Activated CD4-positive, alpha-beta memory T cell treated with anti-CD3 and anti-CD28 coated beads, Interleukin-2, amount 10 ng/mL, durations not matched to agents 7 days and 5 days (primary cell): Measurements from ENCODE around the gene FAM193A. TPM values are rescaled to one million over a fixed set of nuclear protein-coding genes. Genes with fewer than 3 reads are reported as not detected.

ENCODE experiments used
- CTCF ChIA-PET: fragments of 350-600 bp; sonication (Branson Sonifier 250); formaldehyde crosslinking; loops from one replicate; lab custom pipeline; 2021; ENCODE audit warnings: antibody characterized with exemption, inconsistent platforms; lab: Charles Lee
- POLR2A ChIA-PET: fragments of 350-600 bp; sonication (Branson Sonifier 250); formaldehyde crosslinking; loops from one replicate; lab custom pipeline; 2021; ENCODE audit warnings: antibody characterized with exemption; lab: Charles Lee
- DNase-seq: peaks from one replicate; pipeline ENCODE4 v3.0.0-alpha.2; 2020
- H3K27ac Mint-ChIP-seq: one replicate; pipeline ENCODE4 v1.8.0; 2021; ENCODE audit warnings: mild to moderate bottlenecking, mixed read lengths
- H3K27me3 Mint-ChIP-seq: one replicate; pipeline ENCODE4 v1.8.0; 2021; ENCODE audit warnings: mixed read lengths
- H3K36me3 Mint-ChIP-seq: one replicate; pipeline ENCODE4 v1.8.0; 2021; ENCODE audit warnings: low read depth, mixed read lengths
- H3K4me1 Mint-ChIP-seq: one replicate; pipeline ENCODE4 v1.8.0; 2021; ENCODE audit warnings: mixed read lengths
- H3K4me3 Mint-ChIP-seq: one replicate; pipeline ENCODE4 v1.8.0; 2021; ENCODE audit warnings: mild to moderate bottlenecking, mixed read lengths
- H3K9me3 Mint-ChIP-seq: one replicate; pipeline ENCODE4 v1.8.0; 2021; ENCODE audit warnings: mixed read lengths
- total RNA-seq, 2 experiments: library from RNA; stranded (reverse); gene quantifications; one replicate each; pipeline ENCODE4 v1.2.3, GENCODE V29; 2021

Gene FAM193A
- total RNA-seq, 2 experiments from 2014 or later, result 27.4 to 27.9 TPM

DNA sequence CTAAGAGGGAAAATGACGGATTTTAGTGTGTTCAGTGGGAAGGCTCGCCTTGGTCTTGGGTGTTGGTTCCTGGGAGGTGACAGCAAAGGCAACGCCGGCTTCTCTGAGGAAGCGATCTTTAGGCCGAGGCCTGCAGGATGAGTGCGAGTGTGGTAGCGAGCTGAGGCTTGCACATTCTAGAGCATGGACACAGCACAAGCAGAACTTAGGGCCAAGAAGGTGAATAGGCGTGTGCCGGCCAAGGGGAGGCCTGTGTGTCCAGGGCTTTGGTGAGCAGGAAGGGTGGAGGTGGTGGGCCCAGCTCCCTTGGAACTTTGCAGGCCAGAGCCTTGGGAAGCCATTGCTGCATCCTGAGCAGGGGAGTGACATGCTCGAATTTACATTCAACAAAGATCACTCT, 151.8 kb downstream of the FAM193A start:
- no peak overlapping the region for H3K4me3 Mint-ChIP-seq
- peaks cover 11% of the 10 kb centered on the region for H3K4me1 Mint-ChIP-seq
- H3K36me3 Mint-ChIP-seq, result peaks cover 64% of the 10 kb centered on the region
- POLR2A ChIA-PET, result no interaction called here
- no peaks in the 10 kb centered on the region for H3K27me3 Mint-ChIP-seq
- no peak overlapping the region for H3K27ac Mint-ChIP-seq
- no peaks in the 10 kb centered on the region for H3K9me3 Mint-ChIP-seq
- CTCF ChIA-PET, result no interaction called here
- no peak for DNase-seq

DNA sequence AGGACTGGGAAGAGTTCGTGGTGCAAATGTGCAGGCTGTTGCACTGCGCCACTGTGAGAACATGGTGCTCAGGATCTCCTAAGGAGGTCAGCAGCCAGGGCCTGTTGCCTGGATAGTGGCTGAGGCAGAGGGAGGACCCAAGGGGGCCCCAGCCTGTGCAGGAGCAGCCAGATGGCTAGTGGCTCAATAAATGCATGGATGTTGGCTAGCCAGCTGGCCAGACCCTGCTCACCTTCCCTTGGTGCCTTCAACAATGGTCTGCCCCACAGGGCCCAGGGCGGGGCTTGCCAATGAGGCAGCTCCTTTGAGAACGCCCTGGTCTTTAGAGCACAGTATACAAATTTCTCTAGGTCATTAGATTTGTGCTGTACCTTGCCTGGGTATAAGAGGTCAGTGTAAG, 152.2 kb downstream of the FAM193A start:
- ChIA-PET CTCF (no interaction called here), POLR2A (no interaction called here)
- Mint-ChIP-seq H3K9me3 (no peaks in the 10 kb centered on the region), H3K4me3 (no peak overlapping the region), H3K36me3 (peaks cover 64% of the 10 kb centered on the region), H3K27ac (no peak overlapping the region), H3K4me1 (peaks cover 11% of the 10 kb centered on the region), H3K27me3 (no peaks in the 10 kb centered on the region)
- no peak for DNase-seq

DNA sequence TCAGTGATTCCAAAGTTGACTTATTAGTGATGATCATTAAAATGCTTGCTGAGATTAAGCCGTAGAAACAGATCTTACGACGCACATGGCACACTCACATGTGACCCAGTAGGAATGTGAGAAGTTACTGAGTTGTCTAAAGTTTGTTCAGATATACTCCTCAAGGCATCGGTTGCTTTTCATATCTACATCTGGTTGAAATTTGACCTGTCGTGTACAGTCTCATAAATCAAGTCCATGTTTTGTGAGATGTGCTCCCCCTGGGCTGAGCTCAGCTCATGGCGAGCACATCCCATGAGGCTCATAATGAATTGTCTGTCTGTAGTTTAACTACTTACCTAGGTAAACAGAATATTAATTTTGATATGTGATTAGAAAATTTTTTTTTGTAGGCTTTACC, 152.7 kb downstream of the FAM193A start:
- H3K36me3 Mint-ChIP-seq, result peaks cover 64% of the 10 kb centered on the region
- DNase-seq, result no peak
- POLR2A ChIA-PET, result no interaction called here

DNA sequence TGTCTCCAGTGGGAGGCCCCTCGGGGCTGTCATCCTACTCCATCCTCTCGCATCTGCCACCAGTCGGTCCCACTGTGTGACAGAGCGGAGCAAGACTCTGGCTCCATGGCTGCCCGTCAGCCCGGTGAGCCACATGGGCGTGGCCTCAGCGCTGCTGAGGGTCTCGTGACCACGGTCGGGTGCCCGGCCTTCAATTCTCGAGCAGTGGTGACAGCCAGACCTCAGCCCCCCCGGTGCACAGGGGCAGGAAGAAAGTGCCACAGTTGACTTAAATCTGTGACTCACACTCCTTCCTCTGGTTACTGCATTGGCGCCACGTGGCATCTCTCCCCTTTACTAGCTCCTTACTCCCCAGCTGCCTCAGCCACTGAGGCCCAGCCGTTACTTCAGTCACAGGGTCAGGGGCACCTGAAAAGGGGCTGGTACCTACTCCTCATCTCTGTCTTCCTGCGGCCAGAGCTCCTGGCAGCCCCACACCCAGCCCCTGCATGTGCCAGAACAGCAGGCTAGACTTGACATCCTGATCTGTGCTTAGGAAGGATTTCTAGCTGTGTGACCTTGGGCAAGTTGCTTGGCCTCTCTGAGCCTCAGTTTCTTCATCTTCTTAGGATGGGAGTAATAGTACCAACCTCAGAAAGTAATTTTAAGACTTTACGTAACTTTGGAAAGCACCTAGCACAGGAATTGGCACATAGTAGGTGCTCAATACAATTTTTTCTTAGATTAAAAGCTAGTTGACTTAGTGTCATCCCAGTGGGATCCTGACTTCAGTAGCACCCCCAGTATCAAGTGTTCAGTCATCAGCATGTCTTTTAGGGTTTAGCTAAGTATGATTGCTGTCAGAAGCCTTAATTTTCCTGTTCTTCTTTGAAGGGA, 153.6 kb downstream of the FAM193A start:
- Mint-ChIP-seq H3K27ac (no peak overlapping the region), H3K9me3 (no peaks in the 10 kb centered on the region), H3K27me3 (no peaks in the 10 kb centered on the region), H3K4me1 (peaks cover 11% of the 10 kb centered on the region), H3K36me3 (peaks cover 65% of the 10 kb centered on the region), H3K4me3 (no peak overlapping the region)
- DNase-seq, result peak; percentile 21
- CTCF ChIA-PET, result interaction anchor here (1.4 kb wide), 1 partner anchor 54 kb away, joined by 3 read pairs; no protein-coding TSS in a partner anchor
- POLR2A ChIA-PET, result interaction anchor here (1.9 kb wide), 1 partner anchor 9 kb away, joined by 5 read pairs; no protein-coding TSS in a partner anchor

More for the DNA sequence above, 152.7 kb downstream of the FAM193A start:
- H3K4me3 Mint-ChIP-seq, result no peak overlapping the region
- peaks cover 11% of the 10 kb centered on the region for H3K4me1 Mint-ChIP-seq
- no peak overlapping the region for H3K27ac Mint-ChIP-seq
- H3K9me3 Mint-ChIP-seq, result no peaks in the 10 kb centered on the region
- CTCF ChIA-PET, result no interaction called here
- no peaks in the 10 kb centered on the region for H3K27me3 Mint-ChIP-seq

DNA sequence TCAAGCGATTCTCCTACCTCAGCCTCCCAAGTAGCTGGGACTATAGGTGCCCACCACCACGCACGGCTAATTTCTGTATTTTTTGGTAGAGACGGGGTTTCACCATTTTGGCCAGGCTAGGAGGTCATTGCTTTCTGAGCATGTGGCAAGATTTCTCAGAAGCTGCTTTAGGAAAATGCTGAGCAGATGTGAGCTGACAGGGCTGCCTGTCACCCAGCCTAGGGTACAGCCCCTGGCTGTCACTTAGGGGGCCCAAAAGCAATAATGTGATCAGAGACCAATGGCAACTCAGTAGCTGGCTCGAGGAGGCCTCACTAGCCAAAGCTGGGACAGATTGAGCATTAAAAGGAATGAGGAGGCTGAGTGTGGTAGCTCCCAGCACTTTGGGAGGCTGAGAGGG, 154.9 kb downstream of the FAM193A start:
- Mint-ChIP-seq H3K4me3 (no peak overlapping the region), H3K36me3 (peaks cover 62% of the 10 kb centered on the region), H3K27ac (peak overlapping the region; percentile 12), H3K27me3 (no peaks in the 10 kb centered on the region), H3K4me1 (peaks cover 11% of the 10 kb centered on the region), H3K9me3 (no peaks in the 10 kb centered on the region)
- POLR2A ChIA-PET, result interaction anchor here (1.9 kb wide), 1 partner anchor 10 kb away, joined by 5 read pairs; no protein-coding TSS in a partner anchor
- DNase-seq, result no peak
- CTCF ChIA-PET, result interaction anchor here (1.4 kb wide), 1 partner anchor 55 kb away, joined by 3 read pairs; no protein-coding TSS in a partner anchor

DNA sequence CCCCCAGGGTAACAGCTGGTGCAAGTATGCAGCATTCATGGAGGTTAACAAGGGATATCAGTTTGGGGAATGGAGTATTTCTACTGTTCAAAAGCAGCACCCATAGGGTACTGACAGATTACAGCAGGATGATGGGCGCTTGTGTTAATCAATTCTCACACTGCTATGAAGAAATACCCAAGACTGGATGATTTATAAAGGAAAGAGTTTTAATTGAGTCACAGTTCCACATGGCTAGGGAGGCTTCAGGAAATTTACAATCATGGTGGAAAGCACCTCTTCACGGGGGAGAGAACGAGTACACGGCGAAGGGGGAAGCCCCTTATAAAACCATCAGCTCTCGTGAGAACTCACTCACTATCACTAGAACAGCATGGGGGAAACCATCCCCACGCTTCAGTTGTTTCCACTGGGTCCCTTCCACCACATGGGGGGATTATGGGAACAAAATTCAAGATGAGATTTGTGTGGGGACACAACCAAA, 155.5 kb downstream of the FAM193A start:
- Mint-ChIP-seq H3K4me1 (peaks cover 11% of the 10 kb centered on the region), H3K27ac (no peak overlapping the region), H3K27me3 (no peaks in the 10 kb centered on the region), H3K36me3 (peaks cover 65% of the 10 kb centered on the region), H3K9me3 (no peaks in the 10 kb centered on the region), H3K4me3 (no peak overlapping the region)
- DNase-seq, result no peak
- CTCF ChIA-PET, result no interaction called here
- POLR2A ChIA-PET, result no interaction called here

DNA sequence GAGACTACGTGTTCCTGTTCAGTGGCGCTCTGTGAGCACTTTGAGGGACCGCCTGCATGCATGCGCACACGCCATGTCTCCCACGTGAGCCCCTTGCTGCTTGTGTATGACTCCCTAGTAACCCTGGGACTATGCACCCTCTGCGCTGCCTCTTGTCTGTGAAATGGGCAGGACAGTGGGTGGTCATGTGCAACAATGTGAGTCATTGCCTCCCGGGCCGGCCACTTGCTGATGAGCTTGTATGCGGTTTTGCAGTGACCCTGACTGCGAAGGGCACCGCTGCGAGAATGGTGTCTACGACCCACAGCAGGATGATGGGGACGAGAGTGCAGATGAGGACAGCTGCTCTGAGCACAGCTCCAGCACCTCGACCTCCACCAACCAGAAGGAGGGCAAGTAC, 158.2 kb downstream of the FAM193A start:
- H3K36me3 Mint-ChIP-seq, result peaks cover 71% of the 10 kb centered on the region

DNA sequence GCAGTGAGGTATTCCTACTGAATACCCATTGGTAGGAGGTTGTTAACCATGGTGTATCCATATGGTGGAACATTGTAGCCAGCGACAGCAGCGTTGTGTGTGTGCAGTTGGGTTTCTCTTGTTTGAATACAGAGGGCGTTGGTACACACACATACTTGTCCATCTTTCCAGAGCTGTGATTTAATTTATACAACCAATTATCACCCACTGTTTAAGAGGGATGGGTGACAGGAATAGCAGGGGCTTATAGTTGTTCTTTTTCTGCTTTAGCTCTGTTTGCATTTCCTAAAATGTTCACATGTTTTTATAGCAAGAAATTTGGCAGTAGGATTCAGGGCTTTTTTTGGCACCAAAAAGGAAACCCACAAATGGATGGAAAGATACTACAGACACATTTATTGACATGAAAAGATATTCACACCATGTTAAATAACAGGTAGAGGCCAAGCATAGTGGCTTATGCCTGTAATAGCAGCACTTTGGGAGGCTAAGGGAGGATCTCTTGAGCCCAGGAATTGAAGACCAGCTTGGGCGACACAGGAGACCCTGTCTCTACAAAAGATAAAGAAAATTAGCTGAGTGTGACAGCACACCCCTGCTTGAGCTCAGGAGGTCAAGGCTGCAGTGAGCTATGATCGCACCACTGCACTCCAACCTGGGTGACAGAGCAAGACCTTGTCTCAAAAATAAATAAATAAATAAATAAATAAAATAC, 159.1 kb downstream of the FAM193A start:
- ChIA-PET CTCF (no interaction called here), POLR2A (no interaction called here)
- no peak for DNase-seq
- Mint-ChIP-seq H3K9me3 (no peaks in the 10 kb centered on the region), H3K36me3 (peaks cover 71% of the 10 kb centered on the region), H3K4me3 (no peak overlapping the region), H3K27me3 (no peaks in the 10 kb centered on the region), H3K4me1 (no peaks in the 10 kb centered on the region), H3K27ac (no peak overlapping the region)

More for the DNA sequence above, 158.2 kb downstream of the FAM193A start:
- no peak overlapping the region for H3K4me3 Mint-ChIP-seq
- H3K27me3 Mint-ChIP-seq, result no peaks in the 10 kb centered on the region
- no peak for DNase-seq
- ChIA-PET POLR2A (no interaction called here), CTCF (no interaction called here)
- no peaks in the 10 kb centered on the region for H3K9me3 Mint-ChIP-seq
- no peak overlapping the region for H3K27ac Mint-ChIP-seq
- peaks cover 8% of the 10 kb centered on the region for H3K4me1 Mint-ChIP-seq

DNA sequence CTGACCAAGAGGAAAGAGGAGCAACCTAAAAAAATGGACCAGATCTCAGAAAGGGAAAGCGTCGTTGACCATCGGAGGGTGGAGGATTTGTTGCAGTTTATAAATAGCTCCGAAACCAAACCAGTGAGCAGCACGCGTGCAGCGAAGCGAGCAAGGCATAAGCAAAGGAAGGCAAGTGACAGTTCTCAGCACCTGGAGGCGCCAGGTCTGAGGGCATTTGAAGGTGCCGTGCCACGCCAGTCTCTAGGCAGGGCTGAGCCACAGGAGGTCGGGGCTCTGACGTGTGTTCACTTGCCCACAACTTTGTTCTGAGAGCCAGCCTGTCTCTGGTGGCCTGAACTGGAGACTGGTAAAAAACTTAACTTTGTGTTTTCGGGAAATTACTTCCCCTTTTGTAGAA, 160.0 kb downstream of the FAM193A start:
- H3K27ac Mint-ChIP-seq, result no peak overlapping the region
- H3K4me3 Mint-ChIP-seq, result no peak overlapping the region
- no peaks in the 10 kb centered on the region for H3K9me3 Mint-ChIP-seq
- no peaks in the 10 kb centered on the region for H3K4me1 Mint-ChIP-seq
- no peaks in the 10 kb centered on the region for H3K27me3 Mint-ChIP-seq
- POLR2A ChIA-PET, result no interaction called here
- DNase-seq, result no peak
- CTCF ChIA-PET, result no interaction called here
- peaks cover 69% of the 10 kb centered on the region for H3K36me3 Mint-ChIP-seq

DNA sequence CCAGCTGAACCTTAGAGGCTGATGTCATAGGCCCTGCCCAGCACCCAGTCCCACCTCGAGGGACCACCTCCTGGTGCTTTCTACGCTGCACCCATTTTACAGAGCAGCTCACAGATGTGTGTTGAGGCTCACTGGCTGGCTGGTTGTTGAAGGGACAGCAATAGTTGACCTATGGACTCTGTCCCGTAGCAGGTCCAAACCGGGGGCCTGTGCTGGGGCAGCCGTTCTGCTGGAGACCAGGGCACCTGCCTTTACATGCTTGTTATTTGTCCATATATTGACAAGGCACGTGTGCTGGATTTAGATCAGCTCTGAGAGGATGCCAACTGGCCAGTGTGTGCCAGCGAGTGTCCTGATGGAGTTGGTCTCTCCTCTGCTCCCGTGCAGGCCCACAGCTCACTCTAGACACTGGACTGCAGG, 161.6 kb downstream of the FAM193A start:
- Mint-ChIP-seq H3K4me1 (no peaks in the 10 kb centered on the region), H3K27ac (no peak overlapping the region), H3K4me3 (no peak overlapping the region), H3K36me3 (peaks cover 72% of the 10 kb centered on the region), H3K27me3 (no peaks in the 10 kb centered on the region), H3K9me3 (no peaks in the 10 kb centered on the region)
- ChIA-PET POLR2A (no interaction called here), CTCF (no interaction called here)
- no peak for DNase-seq

DNA sequence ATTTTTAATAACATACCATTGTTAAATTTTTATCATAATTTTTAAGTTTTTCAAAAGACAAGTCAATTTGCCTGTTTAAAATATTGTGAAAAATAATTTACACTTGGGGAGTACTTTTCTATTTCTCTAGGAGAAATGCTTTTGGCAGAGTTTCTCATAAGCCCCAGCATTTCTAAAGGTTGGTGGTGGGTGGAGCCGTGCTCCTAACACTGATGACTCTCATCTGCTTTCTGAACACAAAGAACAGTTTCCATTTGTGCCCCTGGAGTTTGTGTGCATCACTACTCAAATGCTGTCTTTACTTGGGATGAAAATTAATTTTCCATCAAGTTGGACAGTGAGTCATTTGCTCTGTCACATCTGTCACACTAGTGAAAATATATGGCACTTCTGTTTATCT, 162.1 kb downstream of the FAM193A start:
- POLR2A ChIA-PET, result no interaction called here
- Mint-ChIP-seq H3K4me3 (no peak overlapping the region), H3K4me1 (no peaks in the 10 kb centered on the region), H3K27me3 (no peaks in the 10 kb centered on the region), H3K27ac (no peak overlapping the region), H3K9me3 (no peaks in the 10 kb centered on the region), H3K36me3 (peaks cover 70% of the 10 kb centered on the region)
- CTCF ChIA-PET, result no interaction called here
- no peak for DNase-seq

DNA sequence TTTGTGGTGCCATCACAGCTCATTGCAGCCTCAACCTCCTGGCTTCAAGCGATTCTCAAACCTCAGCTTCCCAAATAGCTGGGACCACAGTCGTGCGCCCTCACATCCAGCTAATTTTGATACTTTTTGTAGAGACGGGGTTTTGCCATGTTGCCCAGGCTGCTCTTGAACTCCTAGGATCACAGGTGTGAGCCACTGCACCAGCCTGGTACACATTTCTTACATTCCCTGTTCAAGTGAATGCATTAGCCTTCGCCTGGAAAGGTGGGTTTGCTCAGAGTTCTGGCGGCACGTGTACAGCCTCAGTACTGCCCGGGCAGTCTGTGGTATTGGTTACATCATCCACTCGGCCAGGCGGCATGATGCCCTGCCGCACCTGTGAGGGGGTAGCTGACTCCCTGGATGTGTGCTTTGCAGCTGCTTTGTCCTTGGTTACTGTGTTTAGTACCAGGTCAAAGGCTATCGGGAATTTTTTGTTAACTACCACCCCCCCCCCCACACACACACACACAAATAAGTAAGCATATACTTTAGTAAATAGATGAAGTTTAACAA, 162.6 kb downstream of the FAM193A start:
- no peak for DNase-seq
- H3K4me3 Mint-ChIP-seq, result no peak overlapping the region
- H3K27ac Mint-ChIP-seq, result no peak overlapping the region
- no peaks in the 10 kb centered on the region for H3K9me3 Mint-ChIP-seq
- no peaks in the 10 kb centered on the region for H3K27me3 Mint-ChIP-seq
- peaks cover 68% of the 10 kb centered on the region for H3K36me3 Mint-ChIP-seq
- ChIA-PET POLR2A (interaction anchor here (0.7 kb wide), 1 partner anchor 21 kb away, joined by 3 read pairs; no protein-coding TSS in a partner anchor), CTCF (no interaction called here)
- no peaks in the 10 kb centered on the region for H3K4me1 Mint-ChIP-seq

DNA sequence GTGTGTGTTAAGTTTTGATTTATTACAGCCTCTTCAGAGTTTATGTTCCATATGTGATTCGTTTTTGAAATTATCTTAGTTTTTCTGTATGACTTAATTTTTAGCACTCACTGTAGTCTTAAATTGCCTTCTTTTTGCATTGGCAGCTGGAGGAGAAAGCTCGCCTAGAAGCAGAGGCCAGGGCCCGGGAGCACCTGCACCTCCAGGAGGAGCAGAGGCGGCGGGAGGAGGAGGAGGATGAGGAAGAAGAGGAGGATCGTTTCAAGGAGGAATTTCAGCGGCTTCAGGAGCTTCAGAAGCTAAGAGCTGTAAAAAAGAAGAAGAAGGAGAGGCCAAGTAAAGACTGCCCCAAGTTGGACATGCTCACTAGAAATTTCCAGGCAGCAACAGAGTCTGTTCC, 163.1 kb downstream of the FAM193A start:
- peaks cover 63% of the 10 kb centered on the region for H3K36me3 Mint-ChIP-seq
- no peak overlapping the region for H3K27ac Mint-ChIP-seq
- no peaks in the 10 kb centered on the region for H3K4me1 Mint-ChIP-seq
- ChIA-PET POLR2A (interaction anchor here (0.7 kb wide), 1 partner anchor 21 kb away, joined by 3 read pairs; no protein-coding TSS in a partner anchor), CTCF (no interaction called here)
- no peaks in the 10 kb centered on the region for H3K27me3 Mint-ChIP-seq
- H3K4me3 Mint-ChIP-seq, result no peak overlapping the region
- no peaks in the 10 kb centered on the region for H3K9me3 Mint-ChIP-seq
- DNase-seq, result no peak
